Left ventricle myocardium inferior (tissue), 1 donor: ENCODE data around the gene ATP1A1. TPM values are rescaled to one million over a fixed set of nuclear protein-coding genes. Genes with fewer than 3 reads are reported as not detected.
A peak's percentile ranks its signal among the peaks of the same experiment; 100 is the strongest.

Source experiments
- DNase-seq: peaks from one replicate; pipeline ENCODE4 v3.0.0-alpha.2; 2020
- H3K27ac ChIP-seq: fragments of 200-600 bp; replicated peaks from 2 replicates; pipeline ENCODE4 v1.8.0; 2021
- H3K27me3 ChIP-seq: fragments of 200-600 bp; 2 replicates; pipeline ENCODE4 v1.8.0; 2021; ENCODE audit warnings: low read depth
- H3K36me3 ChIP-seq: fragments of 200-600 bp; 2 replicates; pipeline ENCODE4 v1.8.0; 2021
- H3K4me1 ChIP-seq: fragments of 200-600 bp; 2 replicates; pipeline ENCODE4 v1.8.0; 2021
- H3K4me3 ChIP-seq: fragments of 200-600 bp; 2 replicates; pipeline ENCODE4 v1.8.0; 2021; ENCODE audit warnings: mild to moderate bottlenecking, moderate library complexity
- H3K9me3 ChIP-seq: fragments of 200-600 bp; replicated peaks from 2 replicates; pipeline ENCODE4 v1.8.0; 2021
- CTCF ChIP-seq: fragments of 200-600 bp; IDR thresholded peaks from 2 replicates; pipeline ENCODE4 v1.8.0; 2021; ENCODE audit warnings: antibody characterized with exemption, mild to moderate bottlenecking, borderline replicate concordance
- intact Hi-C: fragments of 100-400 bp; cut with micrococcal nuclease; formaldehyde crosslinking; loops from one replicate; pipeline ENCODE4 v1.11.0; 2022
- total RNA-seq: library from RNA; stranded (reverse); fragmentation: NEBNext Ultra II Directional; extraction: Animal tissue kit (Norgen Biotek cat#: 25700); gene quantifications from one replicate; pipeline ENCODE4 v1.2.1, GENCODE V29; 2021
- donor health status: DM: no; HTN: yes; CAD: no; lungs with severe emphysema.

Gene ATP1A1
- total RNA-seq, 1 donor from 2014 or later: 230 TPM

- no peaks in the 10 kb centered on the region for H3K27me3 ChIP-seq
- H3K9me3 ChIP-seq: no peaks in the 10 kb centered on the region
- no peak for DNase-seq
- no peak overlapping the region for H3K4me3 ChIP-seq
- no peaks in the 10 kb centered on the region for H3K36me3 ChIP-seq
- no peak for TF ChIP-seq CTCF
- H3K27ac ChIP-seq: no peak overlapping the region
- intact Hi-C loops: no loop called here
- peaks cover 35% of the 10 kb centered on the region for H3K4me1 ChIP-seq
Observed at GRCh38 chr1:116428576-116428975, 55.5 kb downstream of the ATP1A1 start.

- no peak overlapping the region for H3K4me3 ChIP-seq
- H3K9me3 ChIP-seq: peaks cover 3% of the 10 kb centered on the region
- H3K27me3 ChIP-seq: no peaks in the 10 kb centered on the region
- no peak for DNase-seq
- peaks cover 39% of the 10 kb centered on the region for H3K4me1 ChIP-seq
- no peaks in the 10 kb centered on the region for H3K36me3 ChIP-seq
- no peak for TF ChIP-seq CTCF
- peak overlapping the region; percentile 68 for H3K27ac ChIP-seq
- intact Hi-C loops: no loop called here
Observed at GRCh38 chr1:116429821-116430374, 56.9 kb downstream of the ATP1A1 start.

GRCh38 chr1:116431870-116432500, 58.9 kb downstream of the ATP1A1 start:
- Histone ChIP-seq H3K9me3 (peaks cover 11% of the 10 kb centered on the region), H3K27me3 (no peaks in the 10 kb centered on the region), H3K27ac (no peak overlapping the region), H3K36me3 (no peaks in the 10 kb centered on the region), H3K4me1 (peaks cover 39% of the 10 kb centered on the region), H3K4me3 (no peak overlapping the region)
- TF ChIP-seq CTCF: no peak
- DNase-seq: no peak
- intact Hi-C loops: no loop called here

GRCh38 chr1:116432655-116433265, 59.7 kb downstream of the ATP1A1 start:
- intact Hi-C loops: no loop called here
- Histone ChIP-seq H3K27me3 (no peaks in the 10 kb centered on the region), H3K9me3 (peaks cover 11% of the 10 kb centered on the region), H3K36me3 (no peaks in the 10 kb centered on the region), H3K4me3 (no peak overlapping the region), H3K4me1 (peaks cover 39% of the 10 kb centered on the region), H3K27ac (peak overlapping the region; percentile 88)
- no peak for DNase-seq
- TF ChIP-seq CTCF: no peak

GRCh38 chr1:116433275-116434257, 60.5 kb downstream of the ATP1A1 start:
- peak; percentile 65 for DNase-seq
- Histone ChIP-seq H3K4me3 (no peak overlapping the region), H3K27me3 (no peaks in the 10 kb centered on the region), H3K36me3 (no peaks in the 10 kb centered on the region), H3K4me1 (peaks cover 36% of the 10 kb centered on the region), H3K27ac (peak overlapping the region; percentile 88), H3K9me3 (peaks cover 11% of the 10 kb centered on the region)
- no peak for TF ChIP-seq CTCF
- intact Hi-C loops: no loop called here
